GM23248 (cell line): ENCODE results near the gene COX19.

Experiments used
- EZH2 ChIP-seq: fragments of 200-600 bp; sonication (generic); IDR thresholded peaks from 2 replicates; pipeline ENCODE4 v1.6.1; 2018; ENCODE audit warnings: antibody characterized with exemption, mild to moderate bottlenecking; ENCODE audit not compliant: insufficient read depth, poor library complexity, severe bottlenecking
- EZH2phosphoT487 ChIP-seq: fragments of 200-600 bp; sonication (generic); IDR thresholded peaks from 2 replicates; pipeline ENCODE4 v1.6.1; 2018; ENCODE audit warnings: antibody characterized with exemption, moderate library complexity, mild to moderate bottlenecking, low read depth; ENCODE audit not compliant: insufficient read depth

- TF ChIP-seq EZH2 (no peak), EZH2phosphoT487 (no peak)
Observed at GRCh38 chr7:945147-945555, 30.2 kb downstream of the COX19 start.
